Esophagus muscularis mucosa (tissue), 2 donors: ENCODE data around the gene LRRC71.

Source experiments
- EP300 ChIP-seq: sonication (generic); formaldehyde crosslinking; IDR thresholded peaks from one replicate; pipeline ENCODE4 v1.6.1; 2017; ENCODE audit warnings: antibody characterized with exemption
- POLR2A ChIP-seq: fragments of 450-650 bp; IDR thresholded peaks from one replicate; pipeline ENCODE4 v1.6.1; 2017; ENCODE audit warnings: antibody characterized with exemption, moderate library complexity, mild to moderate bottlenecking, low read depth

GRCh38 chr1:156895455-156895812 lies 25.0 kb upstream of the LRRC71 start:
- no peak for TF ChIP-seq POLR2A
- TF ChIP-seq EP300 = no peak
